Thyroid gland (tissue), 4 donors: ENCODE data around the gene ZNF502.

Experiments
- CTCF ChIP-seq, 6 experiments: fragments of 200-600 bp in 3 of 6; fragments of 450-650 bp in 3 of 6; sonication (generic) in 3 of 6; IDR thresholded peaks; one replicate each; pipeline ENCODE4 v1.5.1; 2016 to 2019; ENCODE audit warnings: antibody characterized with exemption in 6 of 6, mild to moderate bottlenecking in 2 of 6, inconsistent platforms in 1 of 6, moderate library complexity in 1 of 6
- POLR2A ChIP-seq, 2 donors: fragments of 450-650 bp; IDR thresholded peaks; one replicate each; pipeline ENCODE4 v1.6.1; 2017; ENCODE audit warnings: antibody characterized with exemption in 2 of 2, mild to moderate bottlenecking in 2 of 2, moderate library complexity in 1 of 2

DNA sequence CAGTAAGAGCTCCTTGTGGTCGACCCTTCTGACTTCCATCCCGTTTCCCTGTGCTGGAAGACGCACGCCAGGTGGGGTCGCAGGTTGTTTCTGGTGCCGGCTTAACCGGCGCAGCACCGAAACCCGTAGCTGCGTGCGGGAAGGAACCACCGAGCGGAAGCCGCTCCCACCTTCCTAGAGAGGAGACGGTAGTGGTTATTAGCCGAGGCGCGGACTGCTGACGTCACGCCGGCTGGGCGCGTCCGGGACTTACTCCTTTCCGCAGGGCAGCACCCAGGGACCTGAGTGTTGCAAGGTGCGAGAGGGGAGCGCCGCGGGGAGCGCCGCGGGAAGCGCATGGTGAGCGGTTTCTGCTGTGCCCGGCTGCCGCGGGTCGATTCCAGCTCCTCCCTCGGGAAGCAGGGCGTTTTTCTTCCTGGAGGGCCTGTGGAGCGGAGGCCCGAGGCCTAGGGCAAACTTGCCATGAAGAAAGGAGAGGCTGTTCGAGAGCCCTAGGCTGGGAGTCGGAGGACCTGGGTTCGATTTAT lies 17.0 kb downstream of the ZNF502 start, which contains the start of gene ZNF501:
- TF ChIP-seq CTCF (IDR thresholded peaks at IDR 0.05) (no peak), POLR2A (IDR thresholded peaks at IDR 0.05) (peak in 1 of 2 donors; percentile 30)
